Left ventricle myocardium superior (tissue), 1 donor: ENCODE results near the gene FANCD2OS. TPM values are rescaled to one million over a fixed set of nuclear protein-coding genes. Genes with fewer than 3 reads are reported as not detected.
"Not testable (repeated sequence)": the region's sequence is repeated elsewhere in the genome, so short reads cannot be mapped to it uniquely, and the experiment has no call there.

Experiments
- ATAC-seq: fragments of 200-7000 bp; cut with Tn5 transposase; one replicate; pipeline ENCODE4 v1.9.1; 2020; ENCODE audit warnings: mild to moderate bottlenecking, moderate library complexity
- DNase-seq: peaks from one replicate; pipeline ENCODE4 v3.0.0-alpha.2; 2020
- intact Hi-C: fragments of 100-400 bp; cut with micrococcal nuclease; formaldehyde crosslinking; loops from one replicate; pipeline ENCODE4 v1.11.0; 2022
- long read RNA-seq: library from polyadenylated mRNA; unstranded; transcript quantifications from one replicate; pipeline ENCODE4 v2.0.0, GENCODE V29; 2021
- total RNA-seq: library from RNA; stranded (reverse); fragmentation: NEBNext Ultra II Directional; extraction: Animal tissue kit (Norgen Biotek cat#: 25700); gene quantifications from one replicate; pipeline ENCODE4 v1.2.1, GENCODE V29; 2021
- donor health status: DM: no; HTN: yes; CAD: no; lungs with severe emphysema.

FANCD2OS gene
- total RNA-seq = not detected
- long read RNA-seq, partial matches to known transcripts = 0 of 1 reads
- long read RNA-seq, other reads (novel, unspliced or antisense) = 1 of 1 reads

- intact Hi-C loops = no loop called here
- ATAC-seq (no peak), DNase-seq (no peak)
Observed at GRCh38 chr3:10108091-10108490, at the start of gene FANCD2OS. TSS of gene FANCD2OS (minus strand) at chr3:10108255. CDS start at chr3:10104774, 3,481 bp downstream.

- ATAC-seq (no peak), DNase-seq (no peak)
Observed at GRCh38 chr3:10157031-10157430, 49.0 kb upstream of the FANCD2OS start.

GRCh38 chr3:10155658-10156057 is 47.6 kb upstream of the FANCD2OS start:
- intact Hi-C loops = no loop called here
- DNase-seq (no peak), ATAC-seq (no peak)

More at GRCh38 chr3:10157031-10157430, 49.0 kb upstream of the FANCD2OS start:
- intact Hi-C loops = no loop called here

- DNase-seq = no peak
- ATAC-seq = no peak
- intact Hi-C loops = no loop called here
Observed at GRCh38 chr3:10155123-10155472, 47.0 kb upstream of the FANCD2OS start.

GRCh38 chr3:10154335-10155122 is 46.5 kb upstream of the FANCD2OS start:
- intact Hi-C loops = no loop called here
- no peak for ATAC-seq

GRCh38 chr3:10150987-10151386 is 42.9 kb upstream of the FANCD2OS start:
- intact Hi-C loops = no loop called here
- ATAC-seq (no peak), DNase-seq (no peak)

More at GRCh38 chr3:10154335-10155122, 46.5 kb upstream of the FANCD2OS start:
- DNase-seq = no peak

GRCh38 chr3:10149226-10149625 is 41.2 kb upstream of the FANCD2OS start:
- intact Hi-C loops = no loop called here
- DNase-seq (no peak), ATAC-seq (no peak)

GRCh38 chr3:10145685-10146084 is 37.6 kb upstream of the FANCD2OS start:
- ATAC-seq (no peak), DNase-seq (no peak)
- intact Hi-C loops = no loop called here

GRCh38 chr3:10142707-10143560 is 34.9 kb upstream of the FANCD2OS start:
- ATAC-seq (no peak), DNase-seq (peak; percentile 30)
- intact Hi-C loops = no loop called here

- DNase-seq (no peak), ATAC-seq (no peak)
- intact Hi-C loops = no loop called here
Observed at GRCh38 chr3:10140996-10141546, 33.0 kb upstream of the FANCD2OS start.

- ATAC-seq (no peak), DNase-seq (no peak)
- intact Hi-C loops = no loop called here
Observed at GRCh38 chr3:10137178-10137577, 29.1 kb upstream of the FANCD2OS start.

GRCh38 chr3:10136426-10137005 is 28.5 kb upstream of the FANCD2OS start:
- ATAC-seq (no peak), DNase-seq (no peak)
- intact Hi-C loops = no loop called here

- DNase-seq, intact Hi-C loops, ATAC-seq: not testable (repeated sequence)
Observed at GRCh38 chr3:10135872-10136271, 27.8 kb upstream of the FANCD2OS start.

- no peak for ATAC-seq
- DNase-seq = no peak
- intact Hi-C loops = no loop called here
Observed at GRCh38 chr3:10122724-10123123, 14.7 kb upstream of the FANCD2OS start.

GRCh38 chr3:10121064-10121463 is 13.0 kb upstream of the FANCD2OS start:
- intact Hi-C loops = no loop called here
- DNase-seq (no peak), ATAC-seq (no peak)

- intact Hi-C loops = no loop called here
- ATAC-seq (no peak), DNase-seq (no peak)
Observed at GRCh38 chr3:10119376-10119775, 11.3 kb upstream of the FANCD2OS start.

GRCh38 chr3:10116928-10117327 is 8.9 kb upstream of the FANCD2OS start:
- intact Hi-C loops = no loop called here
- ATAC-seq (no peak), DNase-seq (no peak)

- ATAC-seq = no peak
- DNase-seq = no peak
- intact Hi-C loops = no loop called here
Observed at GRCh38 chr3:10116138-10116460, 8.0 kb upstream of the FANCD2OS start.

GRCh38 chr3:10115326-10116137 is 7.5 kb upstream of the FANCD2OS start, which contains the start of gene BRK1:
TSS of gene BRK1 (plus strand) at chr3:10115675. CDS start at chr3:10115702, 27 bp downstream.
- intact Hi-C loops = no loop called here

More at GRCh38 chr3:10115326-10116137, 7.5 kb upstream of the FANCD2OS start, which contains the start of gene BRK1:
- DNase-seq (peak; percentile 98), ATAC-seq (peak; percentile 100)
